HG03159 (cell line): ENCODE measurements around the gene SULT1B1.
A peak's percentile ranks its signal among the peaks of the same experiment; 100 is the strongest.

Experiments
- ATAC-seq: cut with Tn5 transposase; IDR thresholded peaks from one replicate; pipeline ENCODE4 v1.9.1; 2021; ENCODE audit warnings: mild to moderate bottlenecking, moderate library complexity; ENCODE audit not compliant: unreplicated experiment

SULT1B1 gene

DNA sequence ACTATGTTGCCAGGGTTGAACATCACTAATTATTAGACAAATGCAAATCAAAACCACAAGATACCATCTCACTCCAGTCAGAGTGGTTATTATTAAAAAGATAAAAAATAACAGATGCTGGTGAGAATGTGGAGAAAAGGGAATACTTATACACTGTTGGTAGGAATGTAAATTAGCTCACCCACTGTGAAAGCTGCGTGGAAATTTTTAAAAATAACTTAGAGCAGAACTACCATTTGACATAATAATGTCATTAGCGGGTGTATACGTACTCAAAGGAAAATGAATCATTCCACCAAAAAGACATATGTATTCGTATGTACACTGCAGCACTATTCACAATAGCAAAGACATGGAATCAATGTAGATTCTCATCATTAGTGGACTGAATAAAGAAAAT is 58.7 kb downstream of the SULT1B1 start:
- no peak for ATAC-seq

DNA sequence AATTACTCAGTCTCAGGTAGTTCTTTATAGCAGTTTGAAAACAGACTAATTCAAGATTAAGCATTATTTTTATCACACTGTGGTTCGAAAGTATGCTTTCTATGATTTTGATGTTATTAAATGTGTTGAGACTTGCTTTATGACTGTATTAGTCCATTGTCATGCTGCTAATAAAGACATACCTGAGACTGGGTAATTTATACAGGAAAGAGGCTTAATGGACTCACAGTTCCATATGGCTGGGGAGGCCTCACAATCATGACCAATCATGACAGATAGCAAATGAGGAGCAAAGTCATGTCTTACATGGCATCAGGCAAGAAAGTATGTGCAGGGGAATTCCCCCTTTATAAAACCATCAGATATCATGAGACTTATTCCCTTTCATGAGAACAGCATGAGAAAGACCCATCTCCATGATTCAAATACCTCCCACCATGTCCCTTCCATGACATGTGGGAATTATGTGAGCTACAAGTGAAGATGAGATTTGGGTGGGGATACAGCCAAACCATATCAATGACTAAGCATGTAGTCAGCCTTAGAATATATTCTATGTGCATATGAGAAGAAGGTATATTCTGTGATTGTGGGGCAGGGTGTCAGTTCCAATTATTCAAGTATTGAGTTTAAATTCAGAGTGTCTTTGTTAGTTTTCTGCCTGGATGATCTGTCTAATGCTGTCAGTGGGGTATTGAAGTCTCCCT is 62.7 kb downstream of the SULT1B1 start:
- ATAC-seq, result no peak

DNA sequence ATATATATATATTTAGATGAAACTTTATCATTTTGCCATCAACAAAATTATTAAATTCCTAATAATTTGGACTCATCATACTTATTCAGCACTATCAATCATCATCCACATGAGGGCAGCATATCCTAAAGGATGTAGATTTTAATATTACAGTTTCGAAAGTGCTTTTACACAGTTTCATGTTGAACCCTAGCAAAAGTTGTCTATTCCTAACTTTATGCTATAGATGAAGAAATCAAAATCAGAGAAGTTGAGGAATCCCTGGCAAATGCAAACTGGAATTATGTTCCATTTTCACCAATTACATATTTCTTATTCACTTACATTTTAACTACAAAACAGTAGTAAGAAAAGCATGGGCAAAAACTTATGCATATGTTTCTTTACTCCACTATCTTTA is 70.8 kb downstream of the SULT1B1 start:
- ATAC-seq, result peak; percentile 70

DNA sequence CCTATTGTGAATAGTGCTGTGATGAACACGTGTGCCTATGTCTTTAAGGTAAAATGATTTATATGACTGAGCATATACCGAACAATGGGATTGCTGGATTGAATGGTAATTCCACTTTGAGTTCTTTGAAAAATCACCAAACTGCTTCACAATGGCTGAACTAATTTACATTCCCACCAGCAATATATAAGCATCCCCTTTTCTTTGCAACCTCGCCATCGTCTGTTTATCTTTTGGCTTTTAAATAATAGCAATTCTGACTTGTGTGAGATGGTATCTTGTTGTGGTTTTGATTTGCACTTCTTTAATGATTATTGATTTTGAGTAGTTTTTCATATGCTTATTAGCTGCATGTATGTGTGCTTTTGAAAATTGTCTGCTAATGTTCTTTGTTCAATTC is 75.6 kb downstream of the SULT1B1 start:
- ATAC-seq, result no peak
